Measurements from ENCODE around the gene DIDO1. TPM values are rescaled to one million over a fixed set of nuclear protein-coding genes. Genes with fewer than 3 reads are reported as not detected.

Gene DIDO1
- total and polyA plus RNA-seq, 2 of the 4 experiments (the other 2 are of a cell fraction), result 21.8 to 28.1 TPM

GRCh38 chr20:62967149-62967501 is 40.8 kb upstream of the DIDO1 start:
- CTCF ChIA-PET, result no interaction called here
- no peak overlapping the region for H4K8ac ChIP-seq (ENCODE audit: low read depth in 2 of 2, low read length in 2 of 2)
- ATAC-seq (ENCODE audit: low read depth), result no peak

More at GRCh38 chr20:62967149-62967501, 40.8 kb upstream of the DIDO1 start:
- no peaks in the 10 kb centered on the region for H3K9me1 ChIP-seq (ENCODE audit: insufficient read depth, low read length)
- no peak overlapping the region for H2BK15ac ChIP-seq (ENCODE audit: low read depth, low read length)
- no peak overlapping the region for H3K18ac ChIP-seq (ENCODE audit: low read depth, low read length)
- H2BK20ac ChIP-seq (ENCODE audit: low read depth, low read length), result no peak overlapping the region
- H4K5ac ChIP-seq (ENCODE audit: low read depth, low read length), result no peak overlapping the region
- no peaks in the 10 kb centered on the region for H3K4me1 ChIP-seq (ENCODE audit: control insufficient read depth, insufficient read depth, low read length)
- H4K20me1 ChIP-seq (ENCODE audit: insufficient read depth, low read length), result no peaks in the 10 kb centered on the region
- no peak overlapping the region for H2BK5ac ChIP-seq (ENCODE audit: low read depth, low read length, poor library complexity, severe bottlenecking)
- no peak overlapping the region for H3K56ac ChIP-seq (ENCODE audit: extremely low read depth, insufficient read depth, low read length)
- in situ Hi-C loops (cut with MboI; ENCODE audit: low sequenced_read_pairs), result no loop called here
- H2AK5ac ChIP-seq (ENCODE audit: low read depth, low read length), result no peak overlapping the region
- BruUV-seq (replicated peaks), result no TSS peak
- H2AFZ ChIP-seq (replicated peaks; ENCODE audit: low read length, poor library complexity), result no peak overlapping the region
- H3K27me3 ChIP-seq (ENCODE audit: control insufficient read depth, insufficient read depth, low read length), result peaks cover 36% of the 10 kb centered on the region
- H2AK9ac ChIP-seq (replicated peaks; ENCODE audit: low read depth, low read length, poor library complexity), result no peak overlapping the region
- no peak for DNase-seq
- POLR2A ChIA-PET (ENCODE audit: unreplicated experiment), result no interaction called here
- no peak overlapping the region for H3K4me3 ChIP-seq (ENCODE audit: insufficient read depth, low read depth, low read length)
- no peak overlapping the region for H3K9ac ChIP-seq (ENCODE audit: low read depth, low read length)
- no peaks in the 10 kb centered on the region for H3K9me3 ChIP-seq (ENCODE audit: control insufficient read depth, insufficient read depth, low read length)
- H4K91ac ChIP-seq (ENCODE audit: insufficient read depth, low read depth, low read length), result no peak overlapping the region
- H3K27ac ChIP-seq (ENCODE audit: insufficient read depth, low read length), result no peak overlapping the region
- no peaks in the 10 kb centered on the region for H3K79me1 ChIP-seq (ENCODE audit: low read depth in 1 of 2, low read length in 2 of 2)
- dilution Hi-C loops (cut with HindIII; ENCODE audit: low sequenced_read_pairs, unreplicated experiment), result no loop called here
- no peak overlapping the region for H2BK120ac ChIP-seq (ENCODE audit: low read depth, low read length)
- no peak for TF ChIP-seq NFE2L2 (IDR thresholded peaks at IDR 0.05; ENCODE audit: low read depth, low read length)
- no peak for TF ChIP-seq BHLHE40 (IDR thresholded peaks at IDR 0.05; ENCODE audit: low read depth, low read length)
- no peak for TF ChIP-seq MAFK (IDR thresholded peaks at IDR 0.05; ENCODE audit: low read depth, low read length)
- TF ChIP-seq MXI1 (IDR thresholded peaks at IDR 0.05; ENCODE audit: borderline replicate concordance, low read depth, low read length), result no peak
- no peak for TF ChIP-seq RCOR1 (IDR thresholded peaks at IDR 0.05; ENCODE audit: insufficient replicate concordance, low read length)
- no peak for TF ChIP-seq RAD21 (IDR thresholded peaks at IDR 0.05; ENCODE audit: low read length)
- no peak for TF ChIP-seq POLR2A (IDR thresholded peaks at IDR 0.05; ENCODE audit: low read depth, low read length)
- TF ChIP-seq ELK1 (IDR thresholded peaks at IDR 0.05; ENCODE audit: borderline replicate concordance, low read depth, low read length), result no peak
- TF ChIP-seq CTCF (conservative IDR thresholded peaks at IDR 0.05; ENCODE audit: low read depth, low read length), result no peak
- TF ChIP-seq CHD1 (IDR thresholded peaks at IDR 0.05; ENCODE audit: low read depth, low read length), result no peak
- TF ChIP-seq MAZ (IDR thresholded peaks at IDR 0.05; ENCODE audit: borderline replicate concordance, low read depth, low read length), result no peak
- TF ChIP-seq USF2 (IDR thresholded peaks at IDR 0.05; ENCODE audit: low read depth, low read length), result no peak
- no peak for TF ChIP-seq CEBPB (IDR thresholded peaks at IDR 0.05; ENCODE audit: low read depth, low read length)
- TF ChIP-seq FOS (IDR thresholded peaks at IDR 0.05; ENCODE audit: low read depth, low read length), result no peak
- TF ChIP-seq SMC3 (IDR thresholded peaks at IDR 0.05; ENCODE audit: low read depth, low read length), result no peak
- H3K4ac ChIP-seq (ENCODE audit: low read depth, low read length), result no peak overlapping the region
- 100% methylated on average over 2 of the region's 6 CpGs; no CpG with 5 or more reads in 1 of the 2 experiments for WGBS, 2 experiments (ENCODE audit: extremely low coverage in 2 of 2, insufficient read length in 1 of 2)
- intact Hi-C loops (cut with micrococcal nuclease), result no loop called here
- no peak overlapping the region for H3K4me2 ChIP-seq (ENCODE audit: low read depth, low read length)
- H3K23ac ChIP-seq (ENCODE audit: low read depth, low read length), result no peak overlapping the region
- no peak overlapping the region for H3K14ac ChIP-seq (replicated peaks; ENCODE audit: low read depth, low read length)
- no peaks in the 10 kb centered on the region for H3K36me3 ChIP-seq (ENCODE audit: control insufficient read depth, insufficient read depth, low read length)

Data from IMR-90 (cell line).